Measurements from ENCODE around the gene STK39.

STK39 gene

DNA sequence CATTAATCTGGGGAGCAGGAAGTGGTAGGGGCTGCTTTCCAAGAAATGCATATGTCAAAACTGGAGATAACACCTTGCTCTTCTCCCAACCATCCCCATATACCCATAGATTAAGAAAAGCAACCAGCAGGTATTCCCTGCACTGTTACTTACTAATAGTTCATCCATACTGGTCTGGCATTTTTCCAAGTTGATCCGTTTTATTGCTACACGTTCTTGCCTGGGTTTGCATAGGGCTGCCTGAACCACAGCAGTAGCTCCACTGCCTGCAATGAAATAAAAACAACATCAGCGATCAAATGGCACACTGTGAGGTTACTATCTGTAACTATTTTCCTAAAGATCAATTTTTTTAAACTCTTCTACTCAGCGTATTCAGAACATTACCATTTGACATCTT lies 65.6 kb downstream of the STK39 start:
- H3K36me3 ChIP-seq (ENCODE audit: insufficient read depth, insufficient read length, low read length): peaks cover 11% of the 10 kb centered on the region
- no peaks in the 10 kb centered on the region for H3K27me3 ChIP-seq (ENCODE audit: insufficient read depth, insufficient read length)
- no peak overlapping the region for H3K9ac ChIP-seq (ENCODE audit: insufficient read length, low read depth)
- no peaks in the 10 kb centered on the region for H3K9me3 ChIP-seq (ENCODE audit: insufficient read depth, low read length)
- DNase-seq (ENCODE audit: low read depth, low spot score): no peak
- TF ChIP-seq SUZ12 (IDR thresholded peaks at IDR 0.05; ENCODE audit: extremely low read depth, insufficient read depth, insufficient read length) (no peak), ZNF274 (IDR thresholded peaks at IDR 0.05; ENCODE audit: low read depth, low read length) (no peak), YY1 (IDR thresholded peaks at IDR 0.05; ENCODE audit: insufficient read depth, insufficient read length) (no peak)
- no peak overlapping the region for H3K4me3 ChIP-seq (ENCODE audit: insufficient read length, low read depth)
- no peaks in the 10 kb centered on the region for H3K4me1 ChIP-seq (ENCODE audit: insufficient read depth, insufficient read length)

DNA sequence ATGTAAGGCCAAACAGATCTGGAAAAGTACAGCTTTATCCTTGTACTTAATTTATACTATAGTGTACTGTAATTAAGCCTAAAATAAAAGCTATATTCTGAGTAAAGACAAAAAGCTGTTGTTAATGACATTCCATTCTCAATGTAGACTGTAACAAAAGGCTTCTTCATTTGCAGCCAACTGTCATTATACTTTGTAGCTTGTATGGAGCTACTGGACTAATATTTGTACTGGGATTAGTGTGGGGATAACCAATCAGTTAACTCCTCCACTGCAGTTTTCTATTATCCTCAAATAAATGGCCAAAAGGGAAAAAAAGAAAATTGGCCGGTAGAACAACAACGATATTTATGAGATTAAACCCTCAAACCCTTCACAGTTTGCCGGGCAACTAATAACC lies 66.5 kb downstream of the STK39 start:
- Histone ChIP-seq H3K9me3 (ENCODE audit: insufficient read depth, low read length) (no peaks in the 10 kb centered on the region), H3K9ac (ENCODE audit: insufficient read length, low read depth) (no peak overlapping the region), H3K27me3 (ENCODE audit: insufficient read depth, insufficient read length) (no peaks in the 10 kb centered on the region), H3K4me1 (ENCODE audit: insufficient read depth, insufficient read length) (no peaks in the 10 kb centered on the region), H3K36me3 (ENCODE audit: insufficient read depth, insufficient read length, low read length) (peaks cover 11% of the 10 kb centered on the region), H3K4me3 (ENCODE audit: insufficient read length, low read depth) (no peak overlapping the region)
- DNase-seq (ENCODE audit: low read depth, low spot score): no peak
- TF ChIP-seq YY1 (IDR thresholded peaks at IDR 0.05; ENCODE audit: insufficient read depth, insufficient read length) (no peak), ZNF274 (IDR thresholded peaks at IDR 0.05; ENCODE audit: low read depth, low read length) (no peak), SUZ12 (IDR thresholded peaks at IDR 0.05; ENCODE audit: extremely low read depth, insufficient read depth, insufficient read length) (no peak)

DNA sequence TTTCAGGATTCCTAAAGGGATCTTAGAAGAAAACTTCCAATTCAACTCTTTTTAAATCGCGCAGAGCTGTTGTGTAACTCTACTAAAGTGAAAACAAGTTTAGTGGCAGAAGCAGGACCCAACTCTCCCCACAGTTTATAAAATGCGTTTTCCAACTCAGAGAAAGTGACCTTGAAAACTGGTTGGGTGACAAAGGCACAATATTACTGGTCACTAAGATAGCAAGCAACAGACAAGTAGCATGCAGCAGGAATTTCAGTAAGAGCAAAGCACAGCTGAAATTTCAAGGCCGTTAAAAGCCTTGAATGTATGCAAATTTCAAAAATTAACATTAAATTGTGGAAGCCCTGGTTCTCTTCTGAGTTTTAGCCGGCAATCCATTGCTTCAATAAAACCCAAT lies 66.9 kb downstream of the STK39 start:
- H3K36me3 ChIP-seq (ENCODE audit: insufficient read depth, insufficient read length, low read length): peaks cover 11% of the 10 kb centered on the region
- DNase-seq (ENCODE audit: low read depth, low spot score): no peak
- H3K4me3 ChIP-seq (ENCODE audit: insufficient read length, low read depth): no peak overlapping the region
- no peak overlapping the region for H3K9ac ChIP-seq (ENCODE audit: insufficient read length, low read depth)
- TF ChIP-seq YY1 (IDR thresholded peaks at IDR 0.05; ENCODE audit: insufficient read depth, insufficient read length): no peak
- TF ChIP-seq SUZ12 (IDR thresholded peaks at IDR 0.05; ENCODE audit: extremely low read depth, insufficient read depth, insufficient read length): no peak
- H3K4me1 ChIP-seq (ENCODE audit: insufficient read depth, insufficient read length): no peaks in the 10 kb centered on the region
- H3K9me3 ChIP-seq (ENCODE audit: insufficient read depth, low read length): no peaks in the 10 kb centered on the region
- H3K27me3 ChIP-seq (ENCODE audit: insufficient read depth, insufficient read length): no peaks in the 10 kb centered on the region

DNA sequence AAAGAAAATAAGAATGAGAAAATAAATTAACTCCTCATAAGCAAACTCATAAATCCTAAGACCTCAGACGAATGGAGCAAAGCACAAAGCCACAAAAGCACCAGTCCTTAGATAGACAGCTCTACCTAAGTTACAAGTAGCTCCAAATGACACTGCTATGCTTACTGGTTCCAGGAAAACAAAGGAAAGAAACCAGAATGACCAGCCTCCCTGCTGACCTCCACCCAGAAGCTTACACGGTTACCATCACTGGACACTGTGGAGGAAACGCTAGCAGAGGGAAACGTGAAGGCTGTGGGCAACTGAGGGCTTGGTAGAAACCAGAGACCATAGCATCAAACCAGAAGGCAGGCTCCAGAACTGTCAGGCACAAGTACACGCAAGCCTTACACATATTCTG lies 67.8 kb downstream of the STK39 start:
- Histone ChIP-seq H3K27me3 (ENCODE audit: insufficient read depth, insufficient read length) (no peaks in the 10 kb centered on the region), H3K9ac (ENCODE audit: insufficient read length, low read depth) (no peak overlapping the region), H3K4me1 (ENCODE audit: insufficient read depth, insufficient read length) (no peaks in the 10 kb centered on the region), H3K9me3 (ENCODE audit: insufficient read depth, low read length) (no peaks in the 10 kb centered on the region), H3K4me3 (ENCODE audit: insufficient read length, low read depth) (no peak overlapping the region), H3K36me3 (ENCODE audit: insufficient read depth, insufficient read length, low read length) (peaks cover 11% of the 10 kb centered on the region)
- DNase-seq (ENCODE audit: low read depth, low spot score): no peak
- no peak for TF ChIP-seq ZNF274 (IDR thresholded peaks at IDR 0.05; ENCODE audit: low read depth, low read length)
- no peak for TF ChIP-seq YY1 (IDR thresholded peaks at IDR 0.05; ENCODE audit: insufficient read depth, insufficient read length)
- no peak for TF ChIP-seq SUZ12 (IDR thresholded peaks at IDR 0.05; ENCODE audit: extremely low read depth, insufficient read depth, insufficient read length)

DNA sequence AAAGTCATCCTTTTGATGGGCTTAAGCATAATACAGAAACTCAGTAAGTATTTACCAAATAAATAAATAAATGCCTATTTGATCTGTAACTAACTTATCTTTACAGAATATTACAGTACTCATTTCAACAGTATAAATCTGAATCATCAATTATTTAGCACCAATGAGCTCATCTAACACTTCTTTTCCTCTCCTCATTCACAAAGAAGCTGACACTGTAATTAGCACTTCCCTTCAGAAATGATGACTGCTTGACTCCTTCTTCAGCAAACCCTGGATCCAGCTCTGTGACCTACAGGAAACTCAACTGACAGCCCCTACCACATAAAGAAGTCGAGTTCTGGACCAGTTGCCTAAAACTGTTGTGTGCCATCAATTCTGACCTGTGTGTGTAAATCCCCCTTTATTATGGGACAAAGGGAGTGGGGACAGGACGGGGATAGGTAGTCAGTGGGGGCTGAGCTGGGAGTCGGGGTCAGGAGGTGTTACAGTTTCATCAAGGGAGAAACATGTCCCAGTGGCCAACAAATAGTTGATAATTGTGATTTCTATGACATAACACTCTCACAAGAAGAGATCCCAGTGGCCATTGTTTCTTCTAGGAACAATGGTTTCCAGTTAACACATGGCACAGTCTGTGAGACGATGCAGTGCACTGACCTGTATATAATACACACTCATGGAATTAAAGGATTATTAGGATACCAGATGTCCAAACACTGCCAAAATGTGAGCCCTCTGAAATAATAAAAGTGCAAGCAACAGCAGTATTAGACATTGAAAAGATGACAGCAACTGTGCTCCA lies 68.7 kb downstream of the STK39 start:
- Histone ChIP-seq H3K9me3 (ENCODE audit: insufficient read depth, low read length) (no peaks in the 10 kb centered on the region), H3K4me3 (ENCODE audit: insufficient read length, low read depth) (no peak overlapping the region), H3K4me1 (ENCODE audit: insufficient read depth, insufficient read length) (no peaks in the 10 kb centered on the region), H3K36me3 (ENCODE audit: insufficient read depth, insufficient read length, low read length) (peaks cover 11% of the 10 kb centered on the region), H3K27me3 (ENCODE audit: insufficient read depth, insufficient read length) (no peaks in the 10 kb centered on the region), H3K9ac (ENCODE audit: insufficient read length, low read depth) (no peak overlapping the region)
- no peak for TF ChIP-seq ZNF274 (IDR thresholded peaks at IDR 0.05; ENCODE audit: low read depth, low read length)
- no peak for TF ChIP-seq SUZ12 (IDR thresholded peaks at IDR 0.05; ENCODE audit: extremely low read depth, insufficient read depth, insufficient read length)
- no peak for DNase-seq (ENCODE audit: low read depth, low spot score)

DNA sequence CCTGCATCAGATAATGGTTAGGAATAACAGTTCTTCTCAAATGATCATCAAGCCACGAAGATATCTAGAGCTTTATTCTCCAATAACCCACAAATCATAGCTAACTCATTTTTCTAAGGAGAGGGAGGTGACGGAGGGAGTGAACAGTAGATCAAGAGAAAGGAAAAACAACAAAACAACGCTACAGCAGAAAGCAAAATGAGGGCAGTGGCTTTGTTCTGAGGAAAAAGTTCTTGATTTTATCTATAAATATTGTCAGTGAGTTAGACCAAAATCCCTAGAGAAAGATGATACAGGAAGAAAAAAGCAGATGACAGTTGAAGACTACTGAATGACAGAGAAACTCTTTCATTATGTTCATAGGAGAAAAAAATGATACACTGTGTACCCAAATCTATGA lies 71.0 kb downstream of the STK39 start:
- peaks cover 6% of the 10 kb centered on the region for H3K36me3 ChIP-seq (ENCODE audit: insufficient read depth, insufficient read length, low read length)
- TF ChIP-seq ZNF274 (IDR thresholded peaks at IDR 0.05; ENCODE audit: low read depth, low read length) (no peak), SUZ12 (IDR thresholded peaks at IDR 0.05; ENCODE audit: extremely low read depth, insufficient read depth, insufficient read length) (no peak), YY1 (IDR thresholded peaks at IDR 0.05; ENCODE audit: insufficient read depth, insufficient read length) (no peak)
- H3K4me1 ChIP-seq (ENCODE audit: insufficient read depth, insufficient read length): no peaks in the 10 kb centered on the region
- H3K9ac ChIP-seq (ENCODE audit: insufficient read length, low read depth): no peak overlapping the region
- H3K4me3 ChIP-seq (ENCODE audit: insufficient read length, low read depth): no peak overlapping the region
- H3K27me3 ChIP-seq (ENCODE audit: insufficient read depth, insufficient read length): no peaks in the 10 kb centered on the region
- no peaks in the 10 kb centered on the region for H3K9me3 ChIP-seq (ENCODE audit: insufficient read depth, low read length)
- DNase-seq (ENCODE audit: low read depth, low spot score): no peak

DNA sequence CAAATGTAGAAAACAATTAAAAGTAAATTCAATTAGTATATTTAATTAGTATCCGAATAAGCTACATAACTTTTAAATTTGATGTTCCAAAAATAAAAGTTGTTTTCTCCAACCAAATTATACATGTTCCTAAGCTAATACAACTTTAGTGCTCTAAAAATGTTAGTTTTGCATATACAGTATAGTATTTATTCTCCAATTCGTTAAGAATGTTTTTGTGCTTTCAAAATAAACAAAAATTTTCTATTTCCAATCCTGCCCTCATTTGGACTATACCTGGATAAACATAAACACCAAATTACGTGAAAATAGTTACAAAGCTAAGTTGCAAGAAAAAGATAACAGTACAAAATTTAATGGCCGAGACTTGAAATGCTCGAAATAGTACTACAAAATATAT lies 71.9 kb downstream of the STK39 start:
- no peak for TF ChIP-seq ZNF274 (IDR thresholded peaks at IDR 0.05; ENCODE audit: low read depth, low read length)
- TF ChIP-seq YY1 (IDR thresholded peaks at IDR 0.05; ENCODE audit: insufficient read depth, insufficient read length): no peak
- TF ChIP-seq SUZ12 (IDR thresholded peaks at IDR 0.05; ENCODE audit: extremely low read depth, insufficient read depth, insufficient read length): no peak
- H3K4me1 ChIP-seq (ENCODE audit: insufficient read depth, insufficient read length): no peaks in the 10 kb centered on the region
- H3K36me3 ChIP-seq (ENCODE audit: insufficient read depth, insufficient read length, low read length): peaks cover 6% of the 10 kb centered on the region
- no peak overlapping the region for H3K4me3 ChIP-seq (ENCODE audit: insufficient read length, low read depth)
- H3K9ac ChIP-seq (ENCODE audit: insufficient read length, low read depth): no peak overlapping the region
- H3K27me3 ChIP-seq (ENCODE audit: insufficient read depth, insufficient read length): no peaks in the 10 kb centered on the region
- H3K9me3 ChIP-seq (ENCODE audit: insufficient read depth, low read length): no peaks in the 10 kb centered on the region
- DNase-seq (ENCODE audit: low read depth, low spot score): no peak
